MCF 10A (cell line): ENCODE data around the gene ZNF747. TPM values are rescaled to one million over a fixed set of nuclear protein-coding genes. Genes with fewer than 3 reads are reported as not detected.

Experiments used
- BruUV-seq: library from RNA; stranded (reverse); fragments of 400-500 nt; replicated peaks from 2 replicates; lab custom pipeline; 2021; lab: Mats Ljungman, UMichigan
- CTCF ChIA-PET: fragments of 300-600 bp; sonication (Branson Sonifier 250); formaldehyde crosslinking; extraction: SDS; loops from one replicate; lab custom pipeline; 2021; ENCODE audit warnings: antibody characterized with exemption, inconsistent platforms; lab: Yijun Ruan, JAX
- POLR2A ChIA-PET: fragments of 300-600, 350-650 bp; sonication (Branson Sonifier 250); formaldehyde crosslinking; extraction: SDS; loops from one replicate; lab custom pipeline; 2020; ENCODE audit warnings: antibody characterized with exemption, inconsistent platforms; lab: Yijun Ruan, JAX
- DNase-seq: peaks from one replicate; pipeline ENCODE4 v3.0.0-alpha.2; 2018; ENCODE audit not compliant: unreplicated experiment
- H3K27ac Mint-ChIP-seq: one replicate; pipeline ENCODE4 v1.8.0; 2022; ENCODE audit warnings: mild to moderate bottlenecking, low read depth, mixed read lengths; ENCODE audit not compliant: unreplicated experiment
- H3K27me3 Mint-ChIP-seq: one replicate; pipeline ENCODE4 v1.8.0; 2022; ENCODE audit warnings: mixed read lengths; ENCODE audit not compliant: insufficient read depth, unreplicated experiment
- H3K36me3 Mint-ChIP-seq: one replicate; pipeline ENCODE4 v1.8.0; 2022; ENCODE audit warnings: mild to moderate bottlenecking, moderate library complexity, mixed read lengths; ENCODE audit not compliant: insufficient read depth, unreplicated experiment
- H3K4me1 Mint-ChIP-seq: one replicate; pipeline ENCODE4 v1.8.0; 2022; ENCODE audit warnings: mixed read lengths; ENCODE audit not compliant: insufficient read depth, unreplicated experiment
- H3K4me3 Mint-ChIP-seq: one replicate; pipeline ENCODE4 v1.8.0; 2022; ENCODE audit warnings: mild to moderate bottlenecking, moderate library complexity, mixed read lengths; ENCODE audit not compliant: unreplicated experiment
- H3K9me3 Mint-ChIP-seq: one replicate; pipeline ENCODE4 v1.8.0; 2022; ENCODE audit warnings: mixed read lengths; ENCODE audit not compliant: unreplicated experiment
- intact Hi-C: fragments of 100-400 bp; cut with micrococcal nuclease; formaldehyde crosslinking; loops from 2 replicates; pipeline ENCODE4 v1.14.1; 2022
- total RNA-seq: library from RNA; stranded (reverse); gene quantifications from 2 replicates; pipeline ENCODE4 v1.2.3, GENCODE V29; 2022
- TF ChIP-seq, protein P1 (sequence below): fragments of 200-600 bp; IDR thresholded peaks from one replicate; pipeline ENCODE4 v1.8.0; 2022; ENCODE audit warnings: antibody characterized with exemption, mild to moderate bottlenecking; ENCODE audit not compliant: unreplicated experiment

Gene ZNF747
- total RNA-seq, 1 experiment from 2014 or later, result 13.7 TPM

DNA sequence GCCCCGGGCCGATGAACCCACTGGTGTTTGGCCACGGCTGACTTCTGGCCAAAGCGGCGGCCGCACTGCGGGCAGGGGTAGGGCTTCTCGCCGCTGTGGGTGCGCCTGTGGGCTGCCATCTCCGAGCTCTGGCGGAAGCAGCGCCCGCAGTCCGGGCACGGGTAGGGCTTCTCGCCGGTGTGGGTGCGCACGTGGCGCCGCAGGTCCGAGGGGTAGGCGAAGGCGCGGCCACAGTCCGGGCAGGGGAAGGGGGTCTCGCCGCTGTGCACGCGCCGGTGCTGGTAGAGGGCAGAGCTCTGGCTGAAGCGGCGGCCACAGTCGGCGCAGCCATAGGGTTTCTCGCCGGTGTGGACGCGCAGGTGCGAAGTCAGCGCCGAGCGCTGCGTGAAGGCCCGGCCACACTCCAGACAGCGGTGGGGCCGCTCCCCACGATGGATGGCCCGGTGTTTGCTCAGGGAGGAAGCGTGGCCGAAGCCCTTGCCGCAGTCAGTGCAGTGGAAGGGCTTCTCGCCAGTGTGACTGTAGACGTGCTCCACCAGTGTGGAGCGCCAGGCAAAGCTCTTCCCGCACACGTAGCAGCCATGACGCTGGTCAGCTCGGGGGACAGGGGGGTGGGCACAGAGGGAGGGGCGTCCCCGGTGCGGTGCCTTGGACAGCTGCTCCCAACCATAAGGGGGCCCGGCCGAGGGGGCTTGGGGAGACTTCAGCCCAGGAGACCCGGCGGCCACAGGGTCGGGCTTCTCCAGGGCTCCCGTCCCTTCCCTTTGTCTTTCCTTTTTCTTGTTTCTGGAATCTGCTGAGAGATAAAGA, 20.9 kb upstream of the ZNF747 start:
- Mint-ChIP-seq H3K27me3 (no peaks in the 10 kb centered on the region), H3K27ac (no peak overlapping the region), H3K4me1 (peaks cover 5% of the 10 kb centered on the region), H3K9me3 (no peaks in the 10 kb centered on the region), H3K4me3 (peak overlapping the region; percentile 77), H3K36me3 (peaks cover 32% of the 10 kb centered on the region)
- ChIA-PET POLR2A (interaction anchor here (4.5 kb wide), 1 partner anchor 21 kb away, joined by 104 read pairs; the partner anchor contains the start of gene ZNF747), CTCF (interaction anchor here (0.6 to 1.7 kb wide), 2 partner anchors 14 to 126 kb away, joined by 3 to 6 read pairs; partner anchors contain the start of gene DCTPP1)
- no TSS peak for BruUV-seq
- intact Hi-C loops, result no loop called here
- DNase-seq, result no peak
- TF ChIP-seq, protein P1, sequence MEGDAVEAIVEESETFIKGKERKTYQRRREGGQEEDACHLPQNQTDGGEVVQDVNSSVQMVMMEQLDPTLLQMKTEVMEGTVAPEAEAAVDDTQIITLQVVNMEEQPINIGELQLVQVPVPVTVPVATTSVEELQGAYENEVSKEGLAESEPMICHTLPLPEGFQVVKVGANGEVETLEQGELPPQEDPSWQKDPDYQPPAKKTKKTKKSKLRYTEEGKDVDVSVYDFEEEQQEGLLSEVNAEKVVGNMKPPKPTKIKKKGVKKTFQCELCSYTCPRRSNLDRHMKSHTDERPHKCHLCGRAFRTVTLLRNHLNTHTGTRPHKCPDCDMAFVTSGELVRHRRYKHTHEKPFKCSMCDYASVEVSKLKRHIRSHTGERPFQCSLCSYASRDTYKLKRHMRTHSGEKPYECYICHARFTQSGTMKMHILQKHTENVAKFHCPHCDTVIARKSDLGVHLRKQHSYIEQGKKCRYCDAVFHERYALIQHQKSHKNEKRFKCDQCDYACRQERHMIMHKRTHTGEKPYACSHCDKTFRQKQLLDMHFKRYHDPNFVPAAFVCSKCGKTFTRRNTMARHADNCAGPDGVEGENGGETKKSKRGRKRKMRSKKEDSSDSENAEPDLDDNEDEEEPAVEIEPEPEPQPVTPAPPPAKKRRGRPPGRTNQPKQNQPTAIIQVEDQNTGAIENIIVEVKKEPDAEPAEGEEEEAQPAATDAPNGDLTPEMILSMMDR, result no peak

DNA sequence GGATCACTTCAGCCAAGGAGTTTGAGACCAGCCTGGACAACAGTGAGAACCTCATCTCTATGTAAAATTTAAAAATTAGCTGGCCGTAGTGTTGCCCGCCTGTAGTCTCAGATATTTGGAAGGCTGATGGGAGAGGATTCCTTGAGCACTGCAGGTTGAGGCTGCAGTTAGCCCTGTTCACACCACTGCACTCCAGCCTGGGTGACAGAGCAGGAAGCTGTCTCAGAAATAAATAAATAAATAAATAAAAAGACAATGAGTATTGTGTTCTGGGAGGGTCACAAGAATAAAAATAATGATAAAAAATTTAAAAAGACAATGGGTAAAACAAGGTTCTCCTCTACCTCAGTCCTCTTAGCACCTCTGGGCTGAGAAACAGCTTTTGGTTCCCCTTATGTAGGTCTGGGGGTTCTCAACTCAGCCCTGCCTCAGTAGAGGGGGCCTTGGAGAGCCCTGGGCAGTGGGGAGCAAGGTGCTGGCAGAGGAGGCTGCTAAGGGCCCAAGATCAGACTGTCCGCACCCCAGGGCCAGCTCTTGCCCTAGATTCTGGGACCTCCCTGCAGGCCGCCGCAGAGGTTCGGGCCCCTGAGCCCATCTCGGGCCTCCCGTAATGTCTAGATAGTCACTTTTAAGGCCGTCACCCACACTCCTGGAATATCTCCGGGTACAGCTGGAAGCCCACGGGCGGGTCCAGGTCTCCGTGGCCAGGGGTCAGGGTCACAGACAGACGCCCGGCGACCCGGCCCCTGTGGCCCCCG, 20.1 kb upstream of the ZNF747 start:
- ChIA-PET POLR2A (interaction anchor here (0.7 to 1.0 kb wide), 4 partner anchors 18 to 125 kb away, joined by 3 to 5 read pairs (median 4); partner anchors contain the start of genes DCTPP1 and ZNF785), CTCF (interaction anchor here (0.6 to 1.7 kb wide), 4 partner anchors 14 to 135 kb away, joined by 3 to 6 read pairs (median 4); partner anchors contain the start of gene DCTPP1)
- DNase-seq, result no peak
- no peak overlapping the region for H3K27ac Mint-ChIP-seq
- no peaks in the 10 kb centered on the region for H3K9me3 Mint-ChIP-seq
- H3K27me3 Mint-ChIP-seq, result no peaks in the 10 kb centered on the region
- H3K4me3 Mint-ChIP-seq, result no peak overlapping the region
- BruUV-seq, result no TSS peak
- TF ChIP-seq, protein P1, result no peak
- H3K36me3 Mint-ChIP-seq, result peaks cover 32% of the 10 kb centered on the region
- H3K4me1 Mint-ChIP-seq, result peaks cover 5% of the 10 kb centered on the region
- intact Hi-C loops, result no loop called here

DNA sequence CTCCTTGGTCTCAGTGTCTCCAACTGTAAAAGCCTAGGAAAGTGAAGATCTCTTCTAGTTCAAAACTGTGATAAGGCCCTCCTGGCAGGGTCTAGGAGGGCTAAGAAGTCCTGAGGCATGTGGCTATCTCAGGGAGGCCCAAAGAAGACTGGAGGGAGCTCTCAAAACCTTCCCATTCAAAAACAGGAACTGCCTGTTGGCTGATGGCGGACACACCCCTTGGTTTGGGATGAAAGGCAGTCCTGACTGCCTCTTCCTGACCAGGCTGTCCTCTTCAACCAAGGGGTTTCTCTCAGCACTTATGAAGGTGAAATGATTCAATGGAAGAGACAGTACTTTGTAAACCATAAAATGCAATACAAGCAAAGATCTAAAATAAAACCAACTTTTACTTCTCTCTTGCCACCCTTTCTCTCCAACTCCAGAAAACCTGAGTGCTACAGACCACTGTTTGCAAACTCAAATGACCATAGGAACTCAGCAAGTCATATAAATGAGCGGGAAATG, 18.8 kb upstream of the ZNF747 start:
- H3K36me3 Mint-ChIP-seq, result peaks cover 32% of the 10 kb centered on the region
- H3K27me3 Mint-ChIP-seq, result no peaks in the 10 kb centered on the region
- H3K4me1 Mint-ChIP-seq, result peaks cover 5% of the 10 kb centered on the region
- no peak overlapping the region for H3K4me3 Mint-ChIP-seq
- no peak overlapping the region for H3K27ac Mint-ChIP-seq
- H3K9me3 Mint-ChIP-seq, result no peaks in the 10 kb centered on the region
- no TSS peak for BruUV-seq
- DNase-seq, result no peak
- ChIA-PET POLR2A (no interaction called here), CTCF (interaction anchor here (1.0 to 1.7 kb wide), 3 partner anchors 17 to 124 kb away, joined by 3 to 6 read pairs (median 5); partner anchors contain the start of gene DCTPP1)
- TF ChIP-seq, protein P1, result no peak
- intact Hi-C loops, result no loop called here

DNA sequence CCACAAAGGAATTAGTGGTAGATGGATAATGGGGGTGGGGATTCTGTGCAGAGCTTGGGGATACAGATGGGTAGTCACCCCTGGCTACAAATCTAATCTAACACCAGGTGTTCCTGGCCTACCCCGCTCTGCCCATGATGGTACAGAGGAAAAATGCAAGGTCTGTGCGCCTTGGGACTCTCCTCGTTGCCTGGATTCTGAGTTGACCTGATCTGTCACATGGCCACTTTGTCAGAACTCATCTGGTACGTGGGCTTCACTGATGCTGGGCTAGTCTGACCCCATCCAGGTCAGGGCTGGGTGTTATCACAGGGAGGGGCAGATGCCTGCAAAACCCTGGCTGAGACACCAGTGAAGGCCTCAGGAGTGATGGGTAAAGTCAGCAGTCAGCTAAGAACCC, 18.3 kb upstream of the ZNF747 start:
- CTCF ChIA-PET, result interaction anchor here (1.0 to 1.2 kb wide), 2 partner anchors 17 to 123 kb away, joined by 3 to 5 read pairs; partner anchors contain the start of gene DCTPP1
- no peak for DNase-seq
- Mint-ChIP-seq H3K9me3 (no peaks in the 10 kb centered on the region), H3K4me1 (peaks cover 5% of the 10 kb centered on the region), H3K27ac (no peak overlapping the region), H3K4me3 (no peak overlapping the region), H3K27me3 (no peaks in the 10 kb centered on the region), H3K36me3 (peaks cover 32% of the 10 kb centered on the region)
- no TSS peak for BruUV-seq
- intact Hi-C loops, result no loop called here
- POLR2A ChIA-PET, result no interaction called here
- TF ChIP-seq, protein P1, result no peak
